HFF-Myc (cell line): Measurements from ENCODE around the gene CCDC3.

Experiments used
- DNase-seq: peaks from one replicate; pipeline ENCODE4 v3.0.0-alpha.2; 2011; ENCODE audit warnings: low read depth; ENCODE audit errors: extremely low read depth
- H3K4me3 ChIP-seq: replicated peaks from 2 replicates; pipeline ENCODE4 v1.5.1; 2011; ENCODE audit warnings: low read depth, mild to moderate bottlenecking, control low read depth, low read length
- CTCF ChIP-seq: IDR thresholded peaks from 2 replicates; pipeline ENCODE4 v1.5.1; 2012; ENCODE audit warnings: mild to moderate bottlenecking, low read depth, low read length, control low read depth; ENCODE audit errors: missing control alignments

Gene CCDC3

DNA sequence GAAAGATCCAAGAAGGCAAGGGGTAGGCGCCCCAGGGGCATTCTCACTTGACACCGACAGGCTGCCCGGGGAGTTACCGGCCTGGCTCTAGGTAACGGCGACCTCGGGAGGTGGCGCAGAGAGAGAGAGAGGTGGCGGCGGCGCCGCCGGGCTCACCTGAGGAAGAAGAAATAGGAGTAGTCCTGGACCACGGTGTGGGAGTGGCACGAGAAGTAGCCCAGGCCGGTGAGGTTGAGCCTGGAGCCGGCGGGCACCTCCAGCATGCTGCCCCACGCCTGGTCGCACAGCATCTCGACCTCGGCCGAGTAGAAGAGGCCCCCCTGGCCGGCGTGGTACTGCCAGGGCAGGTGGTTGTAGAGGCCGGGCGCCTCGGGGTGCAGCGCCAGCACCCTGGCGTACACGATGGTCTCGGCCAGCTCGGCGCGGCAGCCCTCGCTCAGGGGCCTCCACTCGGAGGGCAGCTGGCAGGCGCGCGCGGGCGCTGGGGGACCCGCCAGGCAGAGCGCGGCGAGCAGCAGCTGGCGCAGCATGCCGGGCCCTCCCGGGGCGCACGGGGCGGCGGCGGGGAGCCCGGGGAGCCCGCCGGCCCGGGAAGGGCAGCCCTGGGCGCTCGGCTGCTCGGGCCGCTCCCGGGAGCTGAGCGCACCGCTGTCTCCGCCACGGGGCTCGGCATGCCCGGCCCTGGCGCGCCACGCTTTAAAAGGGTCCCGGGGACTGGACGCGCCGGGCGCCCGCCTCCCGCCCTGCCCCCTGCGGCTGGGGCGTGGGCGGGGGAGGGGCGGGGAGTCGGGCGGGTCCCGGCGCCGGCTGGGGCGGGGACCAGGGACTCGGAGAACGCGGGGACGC lies at the start of gene CCDC3:
Gene CCDC3, minus strand, starts transcription at position 673 of the 846 bp plus-strand sequence. Its CDS starts 143 bp downstream, at position 530.
- DNase-seq: no peak
- no peak for TF ChIP-seq CTCF

GRCh38 chr10:13051126-13051694 lies 49.7 kb upstream of the CCDC3 start:
- no peak for DNase-seq
- TF ChIP-seq CTCF: no peak
- no peak overlapping the region for H3K4me3 ChIP-seq

More for the DNA sequence above, at the start of gene CCDC3:
- H3K4me3 ChIP-seq: no peak within 1 kb of the TSS

DNA sequence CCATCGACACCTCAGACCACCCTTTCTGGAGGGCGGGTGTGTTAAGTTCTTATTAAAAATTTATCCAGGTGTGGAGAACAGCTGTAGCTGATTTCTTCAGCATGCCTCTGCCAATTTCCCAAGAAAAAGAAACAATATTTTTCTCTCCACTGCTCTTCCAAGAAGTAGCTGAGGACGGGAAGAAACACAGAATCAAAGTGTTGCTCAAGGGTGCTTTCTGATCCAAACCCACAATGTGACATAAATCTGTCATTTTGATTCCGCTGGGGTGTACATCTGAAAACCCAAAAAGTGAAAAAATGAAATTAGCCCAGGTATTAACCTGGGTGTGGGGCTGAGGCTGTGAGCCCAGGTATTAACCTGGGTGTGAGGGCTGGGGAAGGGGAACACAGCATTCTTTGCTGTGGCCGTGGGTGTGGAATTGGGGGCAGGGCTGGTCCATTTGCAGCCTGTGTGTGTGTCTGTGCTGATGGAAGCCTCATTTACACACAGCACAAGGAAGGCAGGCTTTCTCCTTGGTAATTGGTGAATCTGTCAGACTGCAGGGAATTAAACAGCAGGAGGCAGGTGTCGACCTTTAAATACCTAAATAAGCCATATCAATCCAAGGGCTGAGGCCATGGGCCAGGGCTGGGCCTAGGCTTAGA lies 48.4 kb upstream of the CCDC3 start:
- no peak for TF ChIP-seq CTCF
- no peak overlapping the region for H3K4me3 ChIP-seq
- no peak for DNase-seq

- H3K4me3 ChIP-seq: no peak overlapping the region
- no peak for TF ChIP-seq CTCF
- DNase-seq: no peak
Observed at GRCh38 chr10:13048762-13049161, 47.2 kb upstream of the CCDC3 start.

DNA sequence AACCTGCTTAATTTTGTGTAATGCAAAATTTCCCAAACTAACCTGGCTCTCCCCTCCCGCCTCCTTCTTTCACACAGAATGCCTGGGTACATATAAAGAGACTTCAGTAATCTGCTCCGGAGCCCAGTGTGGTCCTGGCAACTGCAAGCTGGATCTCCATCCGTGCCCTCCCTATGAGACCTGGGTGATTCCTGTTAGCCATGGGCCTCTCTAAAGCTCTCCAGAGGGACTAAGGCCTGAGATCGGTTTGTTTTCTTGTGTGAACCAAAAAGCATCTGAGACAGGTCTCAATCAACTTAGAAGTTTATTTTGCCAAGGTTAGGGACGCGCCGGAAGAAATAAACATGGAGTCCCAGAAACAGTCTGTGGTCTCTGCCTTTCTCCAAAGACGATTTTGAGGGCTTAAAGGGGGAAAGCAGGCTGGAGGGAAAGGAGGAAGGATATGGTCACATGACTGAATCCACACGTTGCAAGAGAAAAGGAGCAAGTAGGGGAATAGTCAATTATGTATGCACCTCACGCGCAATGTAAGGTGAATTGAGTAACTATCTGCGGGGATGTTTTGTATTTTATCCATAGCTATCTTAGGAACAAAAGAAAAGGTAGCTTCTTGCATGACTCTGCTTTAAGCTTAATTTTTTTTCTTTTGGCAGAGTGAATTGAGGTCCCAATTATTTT lies 46.2 kb upstream of the CCDC3 start:
- no peak for TF ChIP-seq CTCF
- no peak overlapping the region for H3K4me3 ChIP-seq
- DNase-seq: no peak

GRCh38 chr10:13046851-13047528 lies 45.5 kb upstream of the CCDC3 start:
- TF ChIP-seq CTCF: no peak
- no peak for DNase-seq

More at GRCh38 chr10:13046851-13047528, 45.5 kb upstream of the CCDC3 start:
- H3K4me3 ChIP-seq: no peak overlapping the region
